Esophagus squamous epithelium (tissue), 4 donors: Measurements from ENCODE around the gene RRM2.

Experiments used
- CTCF ChIP-seq, 6 experiments: fragments of 450-650 bp in 4 of 6; fragments of 200-600 bp in 2 of 6; sonication (generic) in 2 of 6; IDR thresholded peaks; one replicate each; pipeline ENCODE4 v1.5.1; 2016 to 2019; ENCODE audit warnings: antibody characterized with exemption in 6 of 6, mild to moderate bottlenecking in 4 of 6, moderate library complexity in 4 of 6
- POLR2A ChIP-seq, 4 donors: fragments of 450-650 bp; IDR thresholded peaks; one replicate each; pipeline ENCODE4 v1.6.1; 2017; ENCODE audit warnings: antibody characterized with exemption in 4 of 4, mild to moderate bottlenecking in 4 of 4, moderate library complexity in 3 of 4

- TF ChIP-seq POLR2A (IDR thresholded peaks at IDR 0.05), result no peak
- no peak for TF ChIP-seq CTCF (IDR thresholded peaks at IDR 0.05)
These were observed 35.2 kb upstream of the RRM2 start for GRCh38 chr2:10087360-10087759.
